ENCODE data around the gene CCR2.

DNA sequence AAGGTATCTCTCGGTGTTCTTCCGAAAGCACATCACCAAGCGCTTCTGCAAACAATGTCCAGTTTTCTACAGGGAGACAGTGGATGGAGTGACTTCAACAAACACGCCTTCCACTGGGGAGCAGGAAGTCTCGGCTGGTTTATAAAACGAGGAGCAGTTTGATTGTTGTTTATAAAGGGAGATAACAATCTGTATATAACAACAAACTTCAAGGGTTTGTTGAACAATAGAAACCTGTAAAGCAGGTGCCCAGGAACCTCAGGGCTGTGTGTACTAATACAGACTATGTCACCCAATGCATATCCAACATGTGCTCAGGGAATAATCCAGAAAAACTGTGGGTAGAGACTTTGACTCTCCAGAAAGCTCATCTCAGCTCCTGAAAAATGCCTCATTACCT lies 4.6 kb downstream of the CCR2 start:
- TF ChIP-seq, protein P1, sequence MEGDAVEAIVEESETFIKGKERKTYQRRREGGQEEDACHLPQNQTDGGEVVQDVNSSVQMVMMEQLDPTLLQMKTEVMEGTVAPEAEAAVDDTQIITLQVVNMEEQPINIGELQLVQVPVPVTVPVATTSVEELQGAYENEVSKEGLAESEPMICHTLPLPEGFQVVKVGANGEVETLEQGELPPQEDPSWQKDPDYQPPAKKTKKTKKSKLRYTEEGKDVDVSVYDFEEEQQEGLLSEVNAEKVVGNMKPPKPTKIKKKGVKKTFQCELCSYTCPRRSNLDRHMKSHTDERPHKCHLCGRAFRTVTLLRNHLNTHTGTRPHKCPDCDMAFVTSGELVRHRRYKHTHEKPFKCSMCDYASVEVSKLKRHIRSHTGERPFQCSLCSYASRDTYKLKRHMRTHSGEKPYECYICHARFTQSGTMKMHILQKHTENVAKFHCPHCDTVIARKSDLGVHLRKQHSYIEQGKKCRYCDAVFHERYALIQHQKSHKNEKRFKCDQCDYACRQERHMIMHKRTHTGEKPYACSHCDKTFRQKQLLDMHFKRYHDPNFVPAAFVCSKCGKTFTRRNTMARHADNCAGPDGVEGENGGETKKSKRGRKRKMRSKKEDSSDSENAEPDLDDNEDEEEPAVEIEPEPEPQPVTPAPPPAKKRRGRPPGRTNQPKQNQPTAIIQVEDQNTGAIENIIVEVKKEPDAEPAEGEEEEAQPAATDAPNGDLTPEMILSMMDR (IDR thresholded peaks at IDR 0.05 in 8 of 11, conservative IDR thresholded peaks at IDR 0.05 in 3 of 11), result no peak
- TF ChIP-seq POLR2A (IDR thresholded peaks at IDR 0.05), result no peak
- no peak for TF ChIP-seq POLR2AphosphoS5 (IDR thresholded peaks at IDR 0.05)
